A549 (cell line): ENCODE data around the gene ADAM8.

Experiments used
- CEBPB ChIP-seq, 2 experiments: fragments of >200 bp in 1 of 2; sonication (Bioruptor Twin) in 1 of 2; formaldehyde crosslinking in 1 of 2; IDR thresholded peaks; 2 replicates each; pipeline ENCODE4 v1.6.1; 2012 to 2016
- CTCF ChIP-seq: fragments of >200 bp; sonication (Bioruptor Twin); formaldehyde crosslinking; IDR thresholded peaks from 3 replicates; pipeline ENCODE4 v1.5.1; 2016
- HMGXB4 ChIP-seq: fragments of 250-450 bp; sonication (Bioruptor Pico); IDR thresholded peaks from 2 replicates; pipeline ENCODE4 v1.5.0; 2021; ENCODE audit warnings: mild to moderate bottlenecking, moderate library complexity, borderline replicate concordance
- NR3C1 ChIP-seq: fragments of >200 bp; sonication (Bioruptor Twin); formaldehyde crosslinking; IDR thresholded peaks from 3 replicates; pipeline ENCODE4 v1.6.1; 2017
- POLR2A ChIP-seq: IDR thresholded peaks from 2 replicates; pipeline ENCODE4 v1.6.1; 2012; ENCODE audit warnings: mild to moderate bottlenecking, low read length
- RFX5 ChIP-seq: fragments of 450-650 bp; IDR thresholded peaks from 2 replicates; pipeline ENCODE4 v1.7.1; 2014; ENCODE audit warnings: antibody characterized with exemption, mild to moderate bottlenecking, moderate library complexity
- TP53 ChIP-seq: fragments of 250-450 bp; sonication (Bioruptor Pico); IDR thresholded peaks from 2 replicates; pipeline ENCODE4 v1.5.0; 2021; ENCODE audit warnings: mild to moderate bottlenecking, moderate library complexity
- ZFP36 ChIP-seq: fragments of 450-650 bp; IDR thresholded peaks from 2 replicates; pipeline ENCODE4 v1.6.1; 2014; ENCODE audit warnings: borderline replicate concordance; ENCODE audit not compliant: partially characterized antibody
- TF ChIP-seq, protein P1 (sequence below): fragments of 450-650 bp; IDR thresholded peaks from 2 replicates; pipeline ENCODE4 v1.6.1; 2014; ENCODE audit warnings: antibody characterized with exemption

DNA sequence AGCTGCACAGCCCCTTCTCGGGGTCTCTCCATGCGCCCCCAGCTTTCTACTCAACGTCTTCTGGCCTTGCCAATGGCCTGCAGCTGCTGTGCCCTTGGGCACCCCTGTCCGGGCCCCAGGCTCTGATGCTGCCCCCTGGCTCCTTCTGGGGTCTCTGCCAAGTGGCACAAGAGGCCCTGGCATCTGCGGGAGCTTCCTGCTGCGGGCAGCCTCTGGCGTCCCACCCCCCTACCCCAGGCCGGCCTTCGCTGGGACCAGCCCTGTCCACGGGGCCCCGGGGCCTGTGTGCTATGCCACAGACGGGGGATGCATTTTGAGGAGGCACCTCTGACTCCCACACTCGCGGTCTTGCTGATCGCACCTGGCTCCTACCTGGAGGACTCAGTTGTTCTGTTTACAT, 36.7 kb downstream of the ADAM8 start:
- TF ChIP-seq POLR2A, result no peak
- TF ChIP-seq CTCF, result no peak
- no peak for TF ChIP-seq TP53 (CRISPR knock-in tag)
- no peak for TF ChIP-seq ZFP36
- no peak for TF ChIP-seq CEBPB (IDR thresholded peaks at IDR 0.05)
- TF ChIP-seq HMGXB4 (CRISPR knock-in tag), result no peak
- no peak for TF ChIP-seq NR3C1
- TF ChIP-seq, protein P1, sequence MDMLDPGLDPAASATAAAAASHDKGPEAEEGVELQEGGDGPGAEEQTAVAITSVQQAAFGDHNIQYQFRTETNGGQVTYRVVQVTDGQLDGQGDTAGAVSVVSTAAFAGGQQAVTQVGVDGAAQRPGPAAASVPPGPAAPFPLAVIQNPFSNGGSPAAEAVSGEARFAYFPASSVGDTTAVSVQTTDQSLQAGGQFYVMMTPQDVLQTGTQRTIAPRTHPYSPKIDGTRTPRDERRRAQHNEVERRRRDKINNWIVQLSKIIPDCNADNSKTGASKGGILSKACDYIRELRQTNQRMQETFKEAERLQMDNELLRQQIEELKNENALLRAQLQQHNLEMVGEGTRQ, result no peak
- TF ChIP-seq RFX5, result no peak
